Endothelial cell of umbilical vein (primary cell): ENCODE data around the gene TPP2.

Experiments
- CTCF ChIP-seq, 2 donors: IDR thresholded peaks; 1 replicate in 1 of 2; 2 replicates in 1 of 2; pipeline ENCODE4 v1.5.1; 2011; ENCODE audit warnings: low read length in 2 of 2, mild to moderate bottlenecking in 2 of 2, moderate library complexity in 2 of 2, control low read depth in 1 of 2, inconsistent platforms in 1 of 2, low read depth in 1 of 2; ENCODE audit not compliant: insufficient read depth in 1 of 2; ENCODE audit errors: extremely low read depth in 1 of 2
- EZH2 ChIP-seq: IDR thresholded peaks from 2 replicates; pipeline ENCODE4 v1.6.1; 2012; ENCODE audit warnings: borderline replicate concordance, low read depth, mild to moderate bottlenecking, moderate library complexity, low read length, inconsistent platforms; ENCODE audit not compliant: severe bottlenecking
- FOS ChIP-seq: IDR thresholded peaks from 2 replicates; pipeline ENCODE4 v1.6.1; 2011; ENCODE audit warnings: mild to moderate bottlenecking, low read length, moderate library complexity, borderline replicate concordance; ENCODE audit not compliant: insufficient read depth
- MYC ChIP-seq: IDR thresholded peaks from one replicate; pipeline ENCODE4 v1.6.1; 2011; ENCODE audit warnings: mild to moderate bottlenecking, low read depth, low read length
- POLR2A ChIP-seq: IDR thresholded peaks from 2 replicates; pipeline ENCODE4 v1.6.1; 2012; ENCODE audit warnings: low read depth, mild to moderate bottlenecking, control low read depth, low read length

- TF ChIP-seq CTCF (IDR thresholded peaks at IDR 0.05; ENCODE audit: extremely low read depth in 1 of 2, insufficient read depth in 1 of 2, low read depth in 1 of 2, low read length in 2 of 2) (no peak), FOS (no peak), POLR2A (no peak), EZH2 (no peak), MYC (no peak)
Observed at GRCh38 chr13:102643656-102644055, 46.9 kb downstream of the TPP2 start.
